Psoas muscle (tissue), 8 donors: ENCODE results near the gene TMUB1. TPM values are rescaled to one million over a fixed set of nuclear protein-coding genes. Genes with fewer than 3 reads are reported as not detected.
A peak's percentile ranks its signal among the peaks of the same experiment; 100 is the strongest.

Experiments used
- ATAC-seq, 4 donors: fragments of 200-7000 bp; cut with Tn5 transposase; one replicate each; pipeline ENCODE4 v1.9.1; 2020; ENCODE audit warnings: moderate library complexity in 3 of 4, mild to moderate bottlenecking in 2 of 4
- DNase-seq, 2 donors: peaks; one replicate each; pipeline ENCODE4 v3.0.0-alpha.2; 2020
- H3K27ac ChIP-seq: fragments of 200-600 bp; one replicate; pipeline ENCODE4 v1.8.0; 2022
- H3K27me3 ChIP-seq, 3 donors: fragments of 200-600 bp in 1 of 3; one replicate each; pipeline versions ENCODE4 v1.6.1 to v1.8.0; 2013 to 2022; ENCODE audit warnings: low read length in 2 of 3, mild to moderate bottlenecking in 2 of 3, moderate library complexity in 1 of 3; ENCODE audit not compliant: insufficient read depth in 3 of 3
- H3K36me3 ChIP-seq, 2 donors: fragments of 200-600 bp in 1 of 2; one replicate each; pipeline versions ENCODE4 v1.6.1 to v1.8.0; 2013 to 2022; ENCODE audit warnings: low read depth in 1 of 2, mild to moderate bottlenecking in 1 of 2, moderate library complexity in 1 of 2; ENCODE audit not compliant: insufficient read depth in 1 of 2
- H3K4me1 ChIP-seq: fragments of 200-600 bp; one replicate; pipeline ENCODE4 v1.8.0; 2022
- H3K4me3 ChIP-seq: fragments of 200-600 bp; one replicate; pipeline ENCODE4 v1.8.0; 2022; ENCODE audit warnings: mild to moderate bottlenecking
- H3K9me3 ChIP-seq: fragments of 200-600 bp; one replicate; pipeline ENCODE4 v1.8.0; 2022
- WGBS, 3 donors: extraction: QIAGEN DNeasy Blood & Tissue Kit; methylation state at CpG; one replicate each; pipeline versions ENCODE4 v1.1.6 to v1.1.7; 2013; 5-methylcytosine and 5-hydroxymethylcytosine counted together
- intact Hi-C, 2 donors: fragments of 100-400 bp; cut with DNase I; formaldehyde crosslinking; loops; one replicate each; pipeline versions ENCODE4 v1.11.0 to v1.14.2; 2022
- polyA plus RNA-seq, 3 donors: library from polyadenylated mRNA; stranded (reverse); fragments of 200-250 nt; gene quantifications; one replicate each; pipeline ENCODE4 v1.2.3, GENCODE V29; 2013
- total RNA-seq, 4 donors: library from RNA; stranded (reverse); fragmentation: NEBNext Ultra II Directional in 2 of 4; extraction: Animal tissue kit (Norgen Biotek cat#: 25700) in 2 of 4; gene quantifications; one replicate each; pipeline versions ENCODE4 v1.2.1 to v1.2.4, GENCODE V29; 2021 to 2023
- TF ChIP-seq, protein P1 (sequence below): fragments of 200-600 bp; IDR thresholded peaks from one replicate; pipeline ENCODE4 v1.8.0; 2022; ENCODE audit warnings: antibody characterized with exemption
- donor health status: healthy with polysubstance abuse.
- donor health status: DM: no; HTN: no; CAD: no; lungs with moderate emphysema.
- donor health status: Bipolar disorder and iron deficiency.
- donor health status: healthy.
- donor health status: DM: yes; HTN: yes; CAD: no.
- donor health status: DM: no; HTN: no; CAD: no.
- donor health status: DM: no; HTN: no; CAD: no.
- donor health status: DM: yes; HTN: yes; CAD: no.

TMUB1 gene
- total and polyA plus RNA-seq, 7 donors = 41.7 to 121 (median 55.5) TPM

DNA sequence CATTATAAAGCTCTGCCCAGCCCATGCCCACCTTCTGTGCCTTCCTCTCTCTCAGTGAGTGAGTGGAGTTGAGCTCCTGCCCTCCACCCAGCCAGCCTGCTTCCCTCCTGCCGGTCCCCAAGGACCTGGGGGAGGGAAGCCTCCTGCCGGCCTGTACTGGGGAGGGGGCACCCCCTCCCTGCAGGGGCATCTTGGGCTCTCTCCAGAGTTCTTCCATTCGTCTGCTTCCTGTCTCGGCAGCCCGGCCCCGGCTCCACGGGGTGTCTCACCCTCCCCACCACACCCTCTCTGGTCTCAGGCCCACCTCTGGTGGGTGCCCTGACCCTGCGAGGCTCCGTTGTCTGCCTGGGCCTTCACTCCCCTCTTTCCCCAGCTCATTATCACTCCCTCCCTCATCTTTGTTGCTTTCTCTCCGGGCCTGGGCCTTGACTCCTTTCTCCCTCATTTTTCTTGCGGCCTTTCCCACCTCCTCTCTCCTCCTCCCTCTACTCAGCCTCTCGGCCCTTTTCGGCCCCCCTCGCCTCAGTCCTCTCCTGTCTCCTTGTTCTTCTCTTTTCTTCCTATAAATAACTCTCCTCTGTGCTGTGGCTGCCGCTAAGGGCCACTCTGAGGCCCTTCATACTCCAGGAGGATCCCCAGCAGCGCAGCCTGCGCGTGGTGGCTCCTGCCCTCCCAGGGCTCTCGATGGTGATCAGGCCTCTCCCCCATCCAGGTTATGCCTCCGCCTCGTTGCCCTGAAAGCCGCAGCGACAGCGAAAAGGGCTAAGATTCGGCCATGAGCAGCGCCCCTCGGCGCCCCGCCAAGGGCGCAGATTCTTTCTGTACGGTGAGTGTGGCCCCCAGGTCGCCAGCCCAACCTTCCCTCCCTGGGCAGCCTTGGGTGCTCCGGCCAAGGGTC lies 21.8 kb downstream of the TMUB1 start:
- no peaks in the 10 kb centered on the region for H3K9me3 ChIP-seq
- peak overlapping the region; percentile 85 for H3K4me3 ChIP-seq
- ATAC-seq (no peak), DNase-seq (no peak)
- H3K27ac ChIP-seq = no peak overlapping the region
- peaks cover 5 to 26% of the 10 kb centered on the region in 2 donors for H3K36me3 ChIP-seq
- TF ChIP-seq, protein P1, sequence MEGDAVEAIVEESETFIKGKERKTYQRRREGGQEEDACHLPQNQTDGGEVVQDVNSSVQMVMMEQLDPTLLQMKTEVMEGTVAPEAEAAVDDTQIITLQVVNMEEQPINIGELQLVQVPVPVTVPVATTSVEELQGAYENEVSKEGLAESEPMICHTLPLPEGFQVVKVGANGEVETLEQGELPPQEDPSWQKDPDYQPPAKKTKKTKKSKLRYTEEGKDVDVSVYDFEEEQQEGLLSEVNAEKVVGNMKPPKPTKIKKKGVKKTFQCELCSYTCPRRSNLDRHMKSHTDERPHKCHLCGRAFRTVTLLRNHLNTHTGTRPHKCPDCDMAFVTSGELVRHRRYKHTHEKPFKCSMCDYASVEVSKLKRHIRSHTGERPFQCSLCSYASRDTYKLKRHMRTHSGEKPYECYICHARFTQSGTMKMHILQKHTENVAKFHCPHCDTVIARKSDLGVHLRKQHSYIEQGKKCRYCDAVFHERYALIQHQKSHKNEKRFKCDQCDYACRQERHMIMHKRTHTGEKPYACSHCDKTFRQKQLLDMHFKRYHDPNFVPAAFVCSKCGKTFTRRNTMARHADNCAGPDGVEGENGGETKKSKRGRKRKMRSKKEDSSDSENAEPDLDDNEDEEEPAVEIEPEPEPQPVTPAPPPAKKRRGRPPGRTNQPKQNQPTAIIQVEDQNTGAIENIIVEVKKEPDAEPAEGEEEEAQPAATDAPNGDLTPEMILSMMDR = no peak
- WGBS, 3 donors = 69 to 71% (median 70%) methylated on average over 33 of the region's 33 CpGs
- H3K27me3 ChIP-seq = no peaks in the 10 kb centered on the region
- intact Hi-C loops = no loop called here
- H3K4me1 ChIP-seq = peaks cover 34% of the 10 kb centered on the region

- no peaks in the 10 kb centered on the region for H3K9me3 ChIP-seq
- H3K27me3 ChIP-seq = no peaks in the 10 kb centered on the region
- peak overlapping the region; percentile 85 for H3K4me3 ChIP-seq
- peak overlapping the region; percentile 99 for H3K27ac ChIP-seq
- intact Hi-C loops = no loop called here
- WGBS, 3 donors = 17 to 25% (median 18%) methylated on average over 21 of the region's 21 CpGs
- no peak for DNase-seq
- peaks cover 34% of the 10 kb centered on the region for H3K4me1 ChIP-seq
- no peak for ATAC-seq
- peaks cover 5 to 17% of the 10 kb centered on the region in 2 donors for H3K36me3 ChIP-seq
- TF ChIP-seq, protein P1 = no peak
These were observed 22.7 kb downstream of the TMUB1 start for GRCh38 chr7:151060416-151061212.

GRCh38 chr7:151060113-151060415 lies 23.2 kb downstream of the TMUB1 start:
- ATAC-seq = no peak
- intact Hi-C loops = no loop called here

GRCh38 chr7:151059367-151060112 lies 23.8 kb downstream of the TMUB1 start, which contains the start of gene SLC4A2:
SLC4A2 (plus strand) TSS chr7:151059589; CDS start chr7:151061988, 2,399 bp downstream.
- peaks cover 34% of the 10 kb centered on the region for H3K4me1 ChIP-seq
- DNase-seq (peak; percentile 88 to 90), ATAC-seq (peak; percentile 59 to 75 (median 66))
- WGBS, 3 donors = 1 to 2% (median 2%) methylated on average over 26 to 75 of the region's 75 CpGs
- TF ChIP-seq, protein P1 = peak; percentile 46
- intact Hi-C loops = loop anchor here in 1 of 2 donors (1.0 kb wide), 1 partner anchor 23 kb away; no protein-coding TSS in a partner anchor
- H3K27ac ChIP-seq = peak within 1 kb of the TSS; percentile 99
- peak within 1 kb of the TSS; percentile 85 for H3K4me3 ChIP-seq
- H3K9me3 ChIP-seq = no peaks in the 10 kb centered on the region
- H3K36me3 ChIP-seq = peaks cover 1 to 7% of the 10 kb centered on the region in 2 donors
- H3K27me3 ChIP-seq = no peaks in the 10 kb centered on the region

More at GRCh38 chr7:151060113-151060415, 23.2 kb downstream of the TMUB1 start:
- H3K4me1 ChIP-seq = peaks cover 34% of the 10 kb centered on the region
- no peaks in the 10 kb centered on the region for H3K27me3 ChIP-seq
- DNase-seq = no peak
- peak overlapping the region; percentile 99 for H3K27ac ChIP-seq
- H3K9me3 ChIP-seq = no peaks in the 10 kb centered on the region
- H3K4me3 ChIP-seq = peak overlapping the region; percentile 85
- TF ChIP-seq, protein P1 = no peak
- 2 to 4% (median 3%) methylated on average over 15 to 17 of the region's 17 CpGs for WGBS, 3 donors
- H3K36me3 ChIP-seq = peaks cover 5 to 12% of the 10 kb centered on the region in 2 donors
